GM18499 (cell line): Measurements from ENCODE around the gene ZBTB25.
"Not testable (repeated sequence)": the region's sequence is repeated elsewhere in the genome, so short reads cannot be mapped to it uniquely, and the experiment has no call there.

Experiments
- ATAC-seq: cut with Tn5 transposase; IDR thresholded peaks from one replicate; pipeline ENCODE4 v1.9.1; 2021; ENCODE audit warnings: moderate number of reproducible peaks; ENCODE audit not compliant: insufficient read depth, unreplicated experiment

The ZBTB25 gene

GRCh38 chr14:64517667-64518066, 14.0 kb upstream of the ZBTB25 start:
- not testable (repeated sequence) for ATAC-seq

- no peak for ATAC-seq
Observed at GRCh38 chr14:64516969-64517368, 13.3 kb upstream of the ZBTB25 start.

GRCh38 chr14:64515053-64515452, 11.4 kb upstream of the ZBTB25 start:
- ATAC-seq, result no peak

- ATAC-seq, result no peak
Observed at GRCh38 chr14:64513271-64513670, 9.6 kb upstream of the ZBTB25 start.

- no peak for ATAC-seq
Observed at GRCh38 chr14:64510825-64511671, 7.4 kb upstream of the ZBTB25 start.

GRCh38 chr14:64509036-64509435, 5.4 kb upstream of the ZBTB25 start:
- no peak for ATAC-seq

GRCh38 chr14:64508215-64508776, 4.7 kb upstream of the ZBTB25 start:
- ATAC-seq, result no peak

GRCh38 chr14:64507376-64508156, 3.9 kb upstream of the ZBTB25 start:
- no peak for ATAC-seq

- no peak for ATAC-seq
Observed at GRCh38 chr14:64506721-64507120, 3.1 kb upstream of the ZBTB25 start.

- no peak for ATAC-seq
Observed at GRCh38 chr14:64504897-64505794, 1.5 kb upstream of the ZBTB25 start.

- no peak for ATAC-seq
Observed at GRCh38 chr14:64504310-64504896, 765 bp upstream of the ZBTB25 start, which contains the start of gene ZBTB1. Gene ZBTB1, plus strand, starts transcription at chr14:64504770. Its CDS starts 16,735 bp downstream, at chr14:64521505.

GRCh38 chr14:64502887-64503433, 678 bp downstream of the ZBTB25 start:
- no peak for ATAC-seq

- ATAC-seq, result no peak
Observed at GRCh38 chr14:64502456-64502855, 1.2 kb downstream of the ZBTB25 start.

GRCh38 chr14:64501411-64502171, 2.0 kb downstream of the ZBTB25 start:
- no peak for ATAC-seq

- ATAC-seq, result no peak
Observed at GRCh38 chr14:64500088-64500487, 3.5 kb downstream of the ZBTB25 start.

GRCh38 chr14:64496764-64497163, 6.9 kb downstream of the ZBTB25 start:
- no peak for ATAC-seq

GRCh38 chr14:64495252-64495651, 8.4 kb downstream of the ZBTB25 start:
- no peak for ATAC-seq

GRCh38 chr14:64493455-64493854, 10.2 kb downstream of the ZBTB25 start:
- ATAC-seq, result no peak

GRCh38 chr14:64491637-64492036, 12.0 kb downstream of the ZBTB25 start:
- ATAC-seq, result no peak
